GM12878 (cell line): ENCODE measurements around the gene CD69. TPM values are rescaled to one million over a fixed set of nuclear protein-coding genes. Genes with fewer than 3 reads are reported as not detected.
A peak's percentile ranks its signal among the peaks of the same experiment; 100 is the strongest.

ENCODE experiments used
- ATAC-seq: fragments of 200-7000 bp; cut with Tn5 transposase; 3 replicates; pipeline ENCODE4 v1.9.1; 2020; ENCODE audit warnings: mild to moderate bottlenecking, moderate library complexity
- BruUV-seq: library from RNA; stranded (reverse); fragments of 400-500 nt; replicated peaks from 2 replicates; lab custom pipeline; 2021; lab: Mats Ljungman, UMichigan
- CTCF ChIA-PET: fragments of 300-600 bp; sonication (Branson Sonifier 250); formaldehyde crosslinking; extraction: SDS; loops from one replicate; lab custom pipeline; 2021; ENCODE audit warnings: inconsistent platforms; lab: Yijun Ruan, JAX
- POLR2A ChIA-PET: fragments of 350-600 bp; formaldehyde crosslinking; extraction: SDS; loops from one replicate; lab custom pipeline; 2021; ENCODE audit warnings: inconsistent platforms; lab: Charles Lee
- RAD21 ChIA-PET: fragments of 300-600 bp; sonication (Branson Sonifier 250); formaldehyde crosslinking; loops from one replicate; lab custom pipeline; 2023; ENCODE audit warnings: antibody characterized with exemption; ENCODE audit not compliant: unreplicated experiment; lab: Charles Lee
- SMC1A ChIA-PET: fragments of 300-600 bp; sonication (Branson Sonifier 250); formaldehyde crosslinking; loops from one replicate; lab custom pipeline; 2023; ENCODE audit not compliant: unreplicated experiment, uncharacterized antibody; lab: Charles Lee
- DNase-seq: peaks from one replicate; pipeline ENCODE4 v3.0.0-alpha.2; 2011; ENCODE audit warnings: low read depth, low spot score
- FAIRE-seq: peaks from 3 replicates; lab custom pipeline; 2011; peaks lifted over from hg19 to GRCh38; lab: Jason Lieb, UNC
- H2AFZ ChIP-seq: 2 replicates; pipeline ENCODE4 v1.6.0; 2011; ENCODE audit warnings: low read depth, low read length, control low read depth; ENCODE audit not compliant: control insufficient read depth
- H3K27ac ChIP-seq: 2 replicates; pipeline ENCODE4 v1.5.1; 2011; ENCODE audit warnings: control low read depth; ENCODE audit not compliant: control insufficient read depth, insufficient read depth
- H3K27me3 ChIP-seq, 2 experiments: replicated peaks in 1 of 2; 2 replicates each; pipeline versions ENCODE4 v1.6.0 to v1.6.1; 2011; ENCODE audit warnings: low read length in 1 of 2; ENCODE audit not compliant: control insufficient read depth in 2 of 2, insufficient read depth in 2 of 2
- H3K36me3 ChIP-seq, 2 experiments: 2 replicates each; pipeline ENCODE4 v1.5.1; 2011; ENCODE audit warnings: low read length in 1 of 2; ENCODE audit not compliant: control insufficient read depth in 2 of 2, insufficient read depth in 2 of 2
- H3K4me1 ChIP-seq: 2 replicates; pipeline ENCODE4 v1.6.1; 2011; ENCODE audit warnings: mild to moderate bottlenecking, low read length, moderate library complexity, mixed read lengths; ENCODE audit not compliant: control insufficient read depth, insufficient read depth
- H3K4me2 ChIP-seq: 2 replicates; pipeline ENCODE4 v1.6.0; 2011; ENCODE audit warnings: control low read depth; ENCODE audit not compliant: control insufficient read depth, insufficient read depth
- H3K4me3 ChIP-seq: fragments of 200-600 bp; sonication (generic); 2 replicates; pipeline ENCODE4 v1.5.1; 2016
- H3K79me2 ChIP-seq: 2 replicates; pipeline ENCODE4 v1.6.0; 2011; ENCODE audit warnings: low read length; ENCODE audit not compliant: control insufficient read depth, insufficient read depth
- H3K9ac ChIP-seq: 2 replicates; pipeline ENCODE4 v1.8.0; 2011; ENCODE audit warnings: low read length, control low read depth, mixed read lengths; ENCODE audit not compliant: control insufficient read depth, insufficient read depth
- H3K9me3 ChIP-seq: replicated peaks from 3 replicates; pipeline ENCODE4 v1.5.1; 2011; ENCODE audit warnings: mild to moderate bottlenecking, low read length; ENCODE audit not compliant: control insufficient read depth, insufficient read depth
- H4K20me1 ChIP-seq: 2 replicates; pipeline ENCODE4 v1.6.0; 2011; ENCODE audit not compliant: control insufficient read depth, insufficient read depth
- BACH1 ChIP-seq: fragments of 450-650 bp; IDR thresholded peaks from 2 replicates; pipeline ENCODE4 v1.6.1; 2017; ENCODE audit warnings: mild to moderate bottlenecking, borderline replicate concordance
- CREB1 ChIP-seq: IDR thresholded peaks from 2 replicates; pipeline ENCODE4 v1.6.1; 2012; ENCODE audit warnings: low read depth, mild to moderate bottlenecking, inconsistent platforms
- EP300 ChIP-seq, 2 experiments: fragments of 150-350 bp in 1 of 2; IDR thresholded peaks; 2 replicates each; pipeline ENCODE4 v1.6.1; 2011 to 2012; ENCODE audit warnings: low read depth in 2 of 2, low read length in 2 of 2, borderline replicate concordance in 1 of 2, improper control_type of control experiment in 1 of 2, inconsistent platforms in 1 of 2; ENCODE audit not compliant: control insufficient read depth in 1 of 2
- ETV6 ChIP-seq, 2 experiments: fragments of 450-650 bp in 1 of 2; IDR thresholded peaks in 1 of 2; conservative IDR thresholded peaks in 1 of 2; 2 replicates each; pipeline ENCODE4 v1.6.1; 2014; ENCODE audit warnings: antibody characterized with exemption in 1 of 2, borderline replicate concordance in 1 of 2, low read depth in 1 of 2, mild to moderate bottlenecking in 1 of 2, moderate library complexity in 1 of 2
- EZH2 ChIP-seq: IDR thresholded peaks from 2 replicates; pipeline ENCODE4 v1.6.1; 2012; ENCODE audit warnings: low read depth, mild to moderate bottlenecking, control low read depth, inconsistent platforms, low read length, borderline replicate concordance; ENCODE audit not compliant: control insufficient read depth
- JUNB ChIP-seq: IDR thresholded peaks from 2 replicates; pipeline ENCODE4 v1.6.1; 2016; ENCODE audit warnings: antibody characterized with exemption, mild to moderate bottlenecking
- NR2C2 ChIP-seq: IDR thresholded peaks from 2 replicates; pipeline ENCODE4 v1.6.1; 2011; ENCODE audit warnings: borderline replicate concordance, low read depth; ENCODE audit not compliant: control insufficient read depth, insufficient read length
- PAX8 ChIP-seq: fragments of 450-650 bp; IDR thresholded peaks from 2 replicates; pipeline ENCODE4 v1.6.1; 2017; ENCODE audit warnings: mild to moderate bottlenecking, moderate library complexity
- RBBP5 ChIP-seq: fragments of 200-600 bp; sonication (generic); conservative IDR thresholded peaks from 2 replicates; pipeline ENCODE4 v1.6.1; 2016
- ZNF217 ChIP-seq: fragments of 450-650 bp; IDR thresholded peaks from 2 replicates; pipeline ENCODE4 v1.6.1; 2017; ENCODE audit warnings: antibody characterized with exemption, mild to moderate bottlenecking
- WGBS: methylation state at CpG from one replicate; pipeline ENCODE4 v1.1.6; 2016; ENCODE audit warnings: low lambda C conversion rate; ENCODE audit not compliant: insufficient replicate concordance, insufficient coverage; ENCODE audit errors: missing lambda C conversion rate; 5-methylcytosine and 5-hydroxymethylcytosine counted together
- in situ Hi-C: fragments of 300-500 bp; cut with MboI; formaldehyde crosslinking; loops from 9 replicates; pipeline ENCODE4 v1.14.3; 2018; ENCODE audit warnings: mixed read lengths
- intact Hi-C: fragments of 100-400 bp; cut with micrococcal nuclease; formaldehyde crosslinking; loops from one replicate; pipeline ENCODE4 v1.14.2; 2022; ENCODE audit not compliant: unreplicated experiment
- polyA plus RNA-seq, 11 experiments: library from polyadenylated mRNA; depleted of rRNA in 4 of 11; unstranded in 6 of 11; stranded (reverse) in 5 of 11; fragments of >200 nt; fragmentation: Nextera tagmentation in 4 of 11; fragmentation: Illumina TruSeq in 1 of 11; extraction: Ambion mirVana in 4 of 11; extraction: Trizol in 1 of 11; gene quantifications; 1 replicate in 1 of 11; 2 replicates in 10 of 11; pipeline versions ENCODE4 v1.2.1 to v1.2.3, GENCODE V29; 2011 to 2016; ENCODE audit warnings: inconsistent platforms in 2 of 11, missing spikeins in 2 of 11, low read depth in 1 of 11
- total RNA-seq, 4 experiments: library from RNA; depleted of rRNA in 3 of 4; stranded (reverse); fragments of >200 nt in 3 of 4; fragmentation: Illumina TruSeq in 1 of 4; extraction: Trizol in 1 of 4; gene quantifications; 2 replicates each; pipeline versions ENCODE4 v1.2.1 to v1.2.3, GENCODE V29; 2013 to 2021
- TF ChIP-seq, protein P1 (sequence below): fragments of 450-650 bp; IDR thresholded peaks from 2 replicates; pipeline ENCODE4 v1.6.1; 2017; ENCODE audit warnings: borderline replicate concordance
- TF ChIP-seq, protein P2 (sequence below): fragments of 450-650 bp; IDR thresholded peaks from 2 replicates; pipeline ENCODE4 v1.6.1; 2016; ENCODE audit warnings: mild to moderate bottlenecking, moderate library complexity, borderline replicate concordance

Gene CD69
- total and polyA plus RNA-seq, 10 of the 15 experiments (the other 5 are each of a cell fraction or from before 2014, with no cell fraction given): 7.3 to 156 (median 15.0) TPM

GRCh38 chr12:9761419-9761781 lies 699 bp upstream of the CD69 start:
- POLR2A ChIA-PET: interaction anchor here (1.1 to 1.9 kb wide), 6 partner anchors 8 to 37 kb away, joined by 3 to 7 read pairs (median 6); no protein-coding TSS in a partner anchor

More at GRCh38 chr12:9761419-9761781, 699 bp upstream of the CD69 start:
- Histone ChIP-seq H4K20me1 (no peaks in the 10 kb centered on the region), H3K9ac (peak overlapping the region; percentile 37; the same call in 1 of the 2 replicates), H3K79me2 (peaks cover 38% of the 10 kb centered on the region), H3K9me3 (no peaks in the 10 kb centered on the region; the same call in 1 of the 3 replicates), H3K27ac (peak overlapping the region; percentile 76), H3K27me3 (no peaks in the 10 kb centered on the region), H3K4me1 (peaks cover 18% of the 10 kb centered on the region), H2AFZ (no peak overlapping the region; the same call in 1 of the 2 replicates), H3K4me2 (peak overlapping the region; percentile 53), H3K4me3 (peak overlapping the region; percentile 87; the same call in 1 of the 2 replicates), H3K36me3 (no peaks in the 10 kb centered on the region)
- no peak for TF ChIP-seq BACH1
- 0 out of 4 replicates have a peak, but pooled peaks of 1 of the 2 experiments have one; percentile 10 for TF ChIP-seq EP300 (IDR thresholded peaks at IDR 0.05; ENCODE audit: borderline replicate concordance in 1 of 2, control insufficient read depth in 1 of 2, low read depth in 2 of 2, low read length in 2 of 2)
- TF ChIP-seq, protein P1, sequence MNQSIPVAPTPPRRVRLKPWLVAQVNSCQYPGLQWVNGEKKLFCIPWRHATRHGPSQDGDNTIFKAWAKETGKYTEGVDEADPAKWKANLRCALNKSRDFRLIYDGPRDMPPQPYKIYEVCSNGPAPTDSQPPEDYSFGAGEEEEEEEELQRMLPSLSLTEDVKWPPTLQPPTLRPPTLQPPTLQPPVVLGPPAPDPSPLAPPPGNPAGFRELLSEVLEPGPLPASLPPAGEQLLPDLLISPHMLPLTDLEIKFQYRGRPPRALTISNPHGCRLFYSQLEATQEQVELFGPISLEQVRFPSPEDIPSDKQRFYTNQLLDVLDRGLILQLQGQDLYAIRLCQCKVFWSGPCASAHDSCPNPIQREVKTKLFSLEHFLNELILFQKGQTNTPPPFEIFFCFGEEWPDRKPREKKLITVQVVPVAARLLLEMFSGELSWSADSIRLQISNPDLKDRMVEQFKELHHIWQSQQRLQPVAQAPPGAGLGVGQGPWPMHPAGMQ: no peak
- no peak for TF ChIP-seq PAX8
- TF ChIP-seq, protein P2, sequence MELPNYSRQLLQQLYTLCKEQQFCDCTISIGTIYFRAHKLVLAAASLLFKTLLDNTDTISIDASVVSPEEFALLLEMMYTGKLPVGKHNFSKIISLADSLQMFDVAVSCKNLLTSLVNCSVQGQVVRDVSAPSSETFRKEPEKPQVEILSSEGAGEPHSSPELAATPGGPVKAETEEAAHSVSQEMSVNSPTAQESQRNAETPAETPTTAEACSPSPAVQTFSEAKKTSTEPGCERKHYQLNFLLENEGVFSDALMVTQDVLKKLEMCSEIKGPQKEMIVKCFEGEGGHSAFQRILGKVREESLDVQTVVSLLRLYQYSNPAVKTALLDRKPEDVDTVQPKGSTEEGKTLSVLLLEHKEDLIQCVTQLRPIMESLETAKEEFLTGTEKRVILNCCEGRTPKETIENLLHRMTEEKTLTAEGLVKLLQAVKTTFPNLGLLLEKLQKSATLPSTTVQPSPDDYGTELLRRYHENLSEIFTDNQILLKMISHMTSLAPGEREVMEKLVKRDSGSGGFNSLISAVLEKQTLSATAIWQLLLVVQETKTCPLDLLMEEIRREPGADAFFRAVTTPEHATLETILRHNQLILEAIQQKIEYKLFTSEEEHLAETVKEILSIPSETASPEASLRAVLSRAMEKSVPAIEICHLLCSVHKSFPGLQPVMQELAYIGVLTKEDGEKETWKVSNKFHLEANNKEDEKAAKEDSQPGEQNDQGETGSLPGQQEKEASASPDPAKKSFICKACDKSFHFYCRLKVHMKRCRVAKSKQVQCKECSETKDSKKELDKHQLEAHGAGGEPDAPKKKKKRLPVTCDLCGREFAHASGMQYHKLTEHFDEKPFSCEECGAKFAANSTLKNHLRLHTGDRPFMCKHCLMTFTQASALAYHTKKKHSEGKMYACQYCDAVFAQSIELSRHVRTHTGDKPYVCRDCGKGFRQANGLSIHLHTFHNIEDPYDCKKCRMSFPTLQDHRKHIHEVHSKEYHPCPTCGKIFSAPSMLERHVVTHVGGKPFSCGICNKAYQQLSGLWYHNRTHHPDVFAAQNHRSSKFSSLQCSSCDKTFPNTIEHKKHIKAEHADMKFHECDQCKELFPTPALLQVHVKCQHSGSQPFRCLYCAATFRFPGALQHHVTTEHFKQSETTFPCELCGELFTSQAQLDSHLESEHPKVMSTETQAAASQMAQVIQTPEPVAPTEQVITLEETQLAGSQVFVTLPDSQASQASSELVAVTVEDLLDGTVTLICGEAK: peak; percentile 8; the same call in 1 of the 2 replicates
- no peak for TF ChIP-seq NR2C2
- peak; percentile 7; the same call in 1 of the 2 replicates for TF ChIP-seq CREB1
- no peak for TF ChIP-seq RBBP5
- TF ChIP-seq JUNB: peak; percentile 4; the same call in 1 of the 2 replicates
- TF ChIP-seq EZH2: no peak
- TF ChIP-seq ZNF217: peak; percentile 3; the same call in 1 of the 2 replicates
- peak in 1 of 2 experiments; percentile 38; a peak in 1 of 4 replicates for TF ChIP-seq ETV6 (conservative IDR thresholded peaks at IDR 0.05 in 1 of 2, IDR thresholded peaks at IDR 0.05 in 1 of 2; ENCODE audit: borderline replicate concordance in 1 of 2, low read depth in 1 of 2)
- in situ Hi-C loops: no loop called here
- intact Hi-C loops: no loop called here
- FAIRE-seq: no peak
- ChIA-PET CTCF (interaction anchor here (2.1 to 19.3 kb wide), 3 partner anchors 12 to 38 kb away, joined by 10 to 835 read pairs (median 102); no protein-coding TSS in a partner anchor), RAD21 (interaction anchor here (0.7 to 17.5 kb wide), 7 partner anchors 11 to 93 kb away, joined by 3 to 577 read pairs (median 4); partner anchors contain the start of gene CLEC2D), SMC1A (interaction anchor here (0.9 to 22.8 kb wide), 12 partner anchors 9 to 44 kb away, joined by 3 to 814 read pairs (median 4); no protein-coding TSS in a partner anchor)
- DNase-seq: no peak
- WGBS: 0% methylated on average over 4 of the region's 4 CpGs
- peak; percentile 4; the same call in 2 of the 3 replicates for ATAC-seq
- BruUV-seq: no TSS peak
